ENCODE data around the gene SNTG2.
"Not testable (repeated sequence)": the region's sequence is repeated elsewhere in the genome, so short reads cannot be mapped to it uniquely, and the experiment has no call there.

The SNTG2 gene

GRCh38 chr2:1104364-1104763, 153.7 kb downstream of the SNTG2 start:
- DNase-seq = no peak

- not testable (repeated sequence) for DNase-seq
These were observed 155.7 kb downstream of the SNTG2 start for GRCh38 chr2:1106344-1106743.

GRCh38 chr2:1115843-1116539, 165.3 kb downstream of the SNTG2 start:
- DNase-seq = no peak

- no peak for DNase-seq
These were observed 166.9 kb downstream of the SNTG2 start for GRCh38 chr2:1117569-1117968.

- DNase-seq = no peak
These were observed 174.6 kb downstream of the SNTG2 start for GRCh38 chr2:1125217-1125616.

- no peak for DNase-seq
These were observed 175.2 kb downstream of the SNTG2 start for GRCh38 chr2:1125633-1126370.

DNA sequence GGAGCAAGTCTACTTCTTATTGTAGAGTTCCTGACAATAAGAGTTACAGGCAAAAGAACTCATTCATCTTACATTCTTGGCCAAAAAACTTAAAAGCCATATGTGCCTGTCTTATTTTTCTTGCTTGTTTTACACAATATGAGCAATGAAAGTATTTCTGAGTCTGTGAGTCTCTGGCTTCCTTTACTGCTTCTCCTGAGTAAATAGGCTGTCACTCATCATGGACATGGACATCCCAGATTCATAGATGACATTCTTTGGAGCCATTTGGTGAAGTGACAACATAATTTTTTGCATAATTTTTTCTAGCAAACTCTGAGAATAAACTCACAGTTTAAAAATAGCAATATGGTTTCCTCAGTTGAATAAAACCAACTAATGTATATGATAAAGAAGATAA, 179.3 kb downstream of the SNTG2 start:
- DNase-seq = no peak

DNA sequence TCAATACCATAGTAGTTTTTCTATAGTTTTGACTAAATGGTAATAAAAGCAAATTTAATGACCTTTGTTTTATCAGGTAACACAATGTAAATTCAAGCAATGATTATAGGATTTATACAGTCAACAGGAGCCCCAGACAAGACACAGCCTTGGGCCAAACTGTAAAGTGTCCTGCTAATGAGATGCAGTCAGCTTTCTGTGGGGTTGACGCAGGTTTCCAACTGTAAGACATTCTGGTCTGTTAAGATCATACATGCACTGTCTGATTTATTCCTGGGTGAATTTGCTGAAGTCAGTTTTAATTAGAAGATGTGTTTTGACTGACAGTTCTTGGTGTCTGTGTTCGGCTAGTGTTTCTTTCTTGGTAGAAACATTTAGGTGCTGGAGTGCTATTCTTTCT, 180.3 kb downstream of the SNTG2 start:
- DNase-seq = no peak

DNA sequence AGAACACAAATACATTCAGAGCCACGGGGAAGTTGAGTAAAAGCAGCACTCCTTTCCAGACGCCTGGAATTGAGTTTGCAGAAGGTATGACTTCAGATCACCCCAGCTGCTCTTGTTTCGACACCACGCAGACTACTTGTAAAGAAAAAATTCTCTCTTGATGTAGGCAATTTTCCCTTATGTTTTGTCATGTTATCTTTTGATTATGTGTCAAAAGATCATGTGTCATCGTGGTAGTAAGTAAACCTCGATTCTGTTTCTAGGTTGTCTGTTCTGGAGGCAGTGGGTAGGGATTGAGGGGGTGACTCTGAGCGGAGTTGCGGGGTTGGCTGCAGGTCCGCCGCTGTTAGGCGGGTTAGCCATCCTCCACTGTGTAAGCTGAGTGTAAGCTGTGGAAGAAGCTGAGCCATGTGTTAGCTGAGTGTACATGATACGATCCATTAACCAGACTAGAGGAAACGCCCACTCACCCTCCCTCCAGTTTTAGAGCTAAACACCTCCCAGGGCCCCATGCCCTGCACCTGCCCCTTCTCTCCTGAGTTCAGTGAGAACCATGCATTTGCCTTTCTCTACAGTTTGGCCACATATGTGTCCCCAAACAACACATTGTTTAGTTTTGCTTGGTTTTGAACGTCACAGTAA, 181.8 kb downstream of the SNTG2 start:
- no peak for DNase-seq

DNA sequence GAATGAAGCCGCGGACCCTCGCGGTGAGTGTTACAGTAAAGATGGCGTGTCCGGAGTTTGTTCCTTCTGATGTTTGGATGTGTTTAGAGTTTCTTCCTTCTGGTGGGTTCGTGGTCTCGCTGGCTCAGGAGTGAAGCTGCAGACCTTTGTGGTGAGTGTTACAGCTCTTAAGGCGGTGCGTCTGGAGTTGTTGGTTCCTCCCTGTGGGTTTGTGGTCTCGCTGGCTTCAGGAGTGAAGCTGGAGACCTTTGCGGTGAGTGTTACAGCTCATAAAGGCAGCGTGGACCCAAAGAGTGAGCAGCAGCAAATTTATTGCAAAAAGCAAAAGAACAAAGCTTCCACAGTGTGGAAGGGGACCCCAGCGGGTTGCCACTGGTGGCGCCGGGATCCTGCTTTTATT, 183.2 kb downstream of the SNTG2 start:
- not testable (repeated sequence) for DNase-seq

GRCh38 chr2:1134629-1135028, 184.0 kb downstream of the SNTG2 start:
- DNase-seq = no peak

GRCh38 chr2:1136067-1136466, 185.4 kb downstream of the SNTG2 start:
- no peak for DNase-seq

DNA sequence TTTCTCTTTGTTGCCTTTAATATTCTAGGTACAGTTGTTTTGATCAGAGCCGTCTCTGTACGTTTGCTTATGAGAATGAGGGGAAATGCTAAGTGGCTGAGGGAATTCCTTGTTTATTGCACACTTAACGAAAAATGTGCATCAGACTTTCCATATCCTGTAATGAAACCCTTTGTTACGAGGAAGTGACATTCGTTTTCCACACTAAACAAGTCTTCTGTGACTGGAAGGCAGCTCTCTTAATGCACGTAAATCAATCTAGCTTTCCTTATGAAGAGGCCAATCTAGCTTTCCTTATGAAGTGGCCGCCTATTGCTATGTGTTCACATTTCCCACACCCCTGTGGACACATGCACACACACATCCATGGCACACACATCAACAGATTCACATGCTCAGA, 186.2 kb downstream of the SNTG2 start:
- no peak for DNase-seq

- DNase-seq = no peak
These were observed 186.6 kb downstream of the SNTG2 start for GRCh38 chr2:1137264-1137663.

- no peak for DNase-seq
These were observed 187.3 kb downstream of the SNTG2 start for GRCh38 chr2:1137913-1138391.

DNA sequence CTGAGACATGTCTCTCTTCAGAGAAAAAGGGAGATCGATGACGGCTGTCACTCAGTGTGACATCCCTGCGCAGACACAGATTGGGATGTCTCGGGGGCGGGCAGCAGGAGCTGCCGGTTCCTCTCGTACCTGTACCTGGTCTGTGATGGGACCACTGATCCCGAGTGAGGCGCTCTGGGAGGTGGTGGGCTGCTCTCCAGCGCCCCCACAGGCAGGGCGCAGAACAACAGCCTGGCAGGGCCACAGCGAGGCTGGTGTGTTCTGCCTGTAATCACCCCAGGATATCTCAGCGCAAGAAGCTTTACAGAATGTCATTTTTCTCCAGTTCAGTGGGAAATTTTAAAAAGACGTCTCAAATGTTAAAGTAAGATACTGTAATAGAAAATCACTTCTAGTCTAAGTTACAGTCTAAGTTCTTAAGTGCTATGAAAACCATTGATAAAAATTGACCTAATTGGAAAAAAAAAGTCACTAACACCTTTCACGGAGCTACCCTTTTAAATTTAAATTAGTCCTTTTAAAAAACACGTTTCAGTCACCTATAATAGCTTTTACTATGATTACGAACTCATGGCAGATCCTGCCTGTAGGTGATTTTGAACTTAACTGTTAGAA, 189.8 kb downstream of the SNTG2 start:
- DNase-seq = no peak

DNA sequence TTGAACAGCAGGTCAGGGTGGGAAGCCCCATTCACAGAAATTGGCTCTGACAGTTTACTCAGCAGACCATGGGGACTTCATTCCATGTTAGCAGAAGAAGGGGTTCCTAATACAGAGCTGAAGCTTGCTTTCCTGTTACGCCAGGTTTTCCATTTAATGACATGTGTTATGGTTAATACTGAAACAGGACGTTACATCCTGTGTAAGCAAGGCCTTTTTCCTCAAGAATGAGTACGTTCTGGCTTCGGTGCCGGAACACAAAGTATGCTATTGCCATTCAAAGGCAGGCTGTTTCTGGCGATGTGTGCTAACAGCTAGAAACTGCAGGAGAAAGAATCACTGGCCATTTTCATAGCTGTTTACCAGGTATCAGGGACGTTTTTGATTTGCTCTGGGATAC, 190.4 kb downstream of the SNTG2 start:
- no peak for DNase-seq

DNA sequence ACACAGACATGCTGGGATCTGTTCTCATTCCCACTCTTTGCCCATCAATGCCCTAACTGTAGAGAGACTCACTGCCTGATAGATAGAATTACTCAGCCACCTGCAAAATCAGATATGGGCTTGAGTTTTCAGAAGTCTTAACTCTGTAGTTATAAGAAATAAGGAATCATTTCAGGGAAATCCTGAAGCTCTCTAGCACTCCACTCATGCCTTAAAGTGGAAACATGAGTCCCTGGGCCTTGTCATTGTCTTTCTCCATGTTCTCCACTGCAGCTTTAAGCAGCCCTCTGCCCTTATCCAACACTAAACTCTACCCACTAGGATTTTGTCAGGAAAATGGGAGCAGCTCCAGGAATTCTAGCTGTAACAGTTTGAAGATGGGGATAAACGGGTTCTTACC, 192.5 kb downstream of the SNTG2 start:
- DNase-seq = no peak

- DNase-seq = no peak
These were observed 197.4 kb downstream of the SNTG2 start for GRCh38 chr2:1147873-1148612.

GRCh38 chr2:1150724-1151511, 200.3 kb downstream of the SNTG2 start:
- no peak for DNase-seq

DNA sequence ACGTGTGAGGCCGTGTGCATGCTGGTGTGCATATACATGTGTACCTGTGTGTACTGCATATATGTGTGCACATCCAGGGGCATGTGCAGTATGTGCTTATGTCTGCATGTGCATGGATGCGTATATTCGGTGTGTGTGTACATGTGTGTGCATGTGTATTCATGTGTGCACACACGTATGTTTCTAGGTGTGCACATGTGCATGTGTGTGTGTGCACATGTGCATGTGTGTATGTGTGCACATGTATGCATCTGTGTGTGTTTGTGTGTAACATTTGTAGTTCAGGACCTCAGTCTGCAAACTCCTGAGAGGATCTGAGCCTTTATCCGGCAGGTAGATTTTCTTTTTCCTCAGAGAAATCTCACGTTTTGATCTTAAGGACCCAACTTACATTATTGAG, 201.7 kb downstream of the SNTG2 start:
- DNase-seq = no peak

DNA sequence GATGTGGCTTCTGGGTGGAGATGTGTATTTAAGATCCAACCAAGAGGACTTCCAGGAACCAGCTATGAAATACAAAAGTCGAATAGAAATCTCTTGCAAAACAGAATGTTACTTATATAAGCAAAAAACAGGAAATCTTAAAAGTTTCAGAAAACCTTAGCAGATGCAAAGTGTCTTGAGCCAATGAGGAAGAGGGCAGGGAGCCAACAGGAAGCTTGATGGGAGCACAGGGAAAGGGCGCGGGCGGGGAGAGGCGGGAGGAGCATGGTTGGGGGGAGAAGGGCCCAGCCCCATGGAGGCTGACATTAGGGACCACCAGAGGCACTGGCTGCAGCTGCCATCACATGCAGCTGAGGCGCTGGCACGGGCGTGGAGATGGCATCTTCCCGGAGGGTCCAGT, 203.3 kb downstream of the SNTG2 start:
- no peak for DNase-seq

Data from GOT3 (cell line).